GM23338 (cell line): ENCODE data around the gene NUP62CL. TPM values are rescaled to one million over a fixed set of nuclear protein-coding genes. Genes with fewer than 3 reads are reported as not detected.

Experiments
- ATAC-seq: fragments of 200-7000 bp; cut with Tn5 transposase; 3 replicates; pipeline ENCODE4 v1.9.1; 2020
- DNase-seq: peaks from one replicate; pipeline ENCODE4 v3.0.0-alpha.2; 2015; ENCODE audit warnings: low spot score
- H2AFZ ChIP-seq: fragments of 200-600 bp; sonication (generic); 2 replicates; pipeline ENCODE4 v1.8.0; 2016; ENCODE audit warnings: antibody characterized with exemption, mild to moderate bottlenecking, moderate library complexity
- H3F3A ChIP-seq: fragments of 200-600 bp; sonication (generic); replicated peaks from 2 replicates; pipeline ENCODE4 v1.8.0; 2017; ENCODE audit warnings: antibody characterized with exemption, mixed run types, low read depth
- H3K27ac ChIP-seq: fragments of 200-600 bp; sonication (generic); 2 replicates; pipeline ENCODE4 v1.6.1; 2016; ENCODE audit warnings: low read depth
- H3K27me3 ChIP-seq: fragments of 200-600 bp; sonication (generic); 2 replicates; pipeline ENCODE4 v1.8.0; 2016; ENCODE audit warnings: mild to moderate bottlenecking, mixed run types, moderate library complexity; ENCODE audit not compliant: insufficient read depth
- H3K36me3 ChIP-seq: fragments of 200-600 bp; sonication (generic); 2 replicates; pipeline ENCODE4 v1.8.0; 2016; ENCODE audit warnings: mild to moderate bottlenecking; ENCODE audit not compliant: insufficient read depth
- H3K4me1 ChIP-seq: fragments of 200-600 bp; sonication (generic); 2 replicates; pipeline ENCODE4 v1.8.0; 2016; ENCODE audit warnings: mild to moderate bottlenecking, moderate library complexity; ENCODE audit not compliant: insufficient read depth
- H3K4me2 ChIP-seq: fragments of 200-600 bp; sonication (generic); 2 replicates; pipeline ENCODE4 v1.7.1; 2017; ENCODE audit warnings: mixed run types
- H3K4me3 ChIP-seq: fragments of 200-600 bp; sonication (generic); 2 replicates; pipeline ENCODE4 v1.6.1; 2016; ENCODE audit warnings: mixed run types
- H3K79me2 ChIP-seq: fragments of 200-600 bp; sonication (generic); replicated peaks from 2 replicates; pipeline ENCODE4 v1.8.0; 2017; ENCODE audit warnings: mild to moderate bottlenecking; ENCODE audit not compliant: insufficient read depth
- H3K9me2 ChIP-seq: fragments of 200-600 bp; sonication (generic); 2 replicates; pipeline ENCODE4 v1.8.0; 2017; ENCODE audit not compliant: insufficient read depth
- H4K20me1 ChIP-seq: fragments of 200-600 bp; sonication (generic); replicated peaks from 2 replicates; pipeline ENCODE4 v1.8.0; 2017; ENCODE audit warnings: mild to moderate bottlenecking; ENCODE audit not compliant: insufficient read depth
- H3K27ac Mint-ChIP-seq: 2 replicates; pipeline ENCODE4 v1.8.0; 2020; ENCODE audit warnings: inconsistent platforms, mild to moderate bottlenecking, moderate library complexity, mixed read lengths
- H3K27me3 Mint-ChIP-seq: 3 replicates; pipeline ENCODE4 v1.8.0; 2022; ENCODE audit warnings: low read depth, mild to moderate bottlenecking, moderate library complexity, mixed read lengths, inconsistent platforms; ENCODE audit not compliant: insufficient read depth, poor library complexity
- H3K36me3 Mint-ChIP-seq: 3 replicates; pipeline ENCODE4 v1.8.0; 2021; ENCODE audit warnings: low read depth, mild to moderate bottlenecking, inconsistent platforms, moderate library complexity, mixed read lengths
- H3K4me1 Mint-ChIP-seq: 3 replicates; pipeline ENCODE4 v1.8.0; 2020; ENCODE audit warnings: mild to moderate bottlenecking, inconsistent platforms, mixed read lengths
- H3K4me3 Mint-ChIP-seq: 3 replicates; pipeline ENCODE4 v1.8.0; 2021; ENCODE audit warnings: moderate library complexity, mild to moderate bottlenecking, inconsistent platforms, mixed read lengths
- H3K9me3 Mint-ChIP-seq: 3 replicates; pipeline ENCODE4 v1.8.0; 2020; ENCODE audit warnings: moderate library complexity, mild to moderate bottlenecking, inconsistent platforms, mixed read lengths
- CREB1 ChIP-seq: fragments of 250-450 bp; sonication (Bioruptor Pico); IDR thresholded peaks from 2 replicates; pipeline ENCODE4 v1.5.0; 2020; ENCODE audit warnings: low read depth, mild to moderate bottlenecking, moderate library complexity
- ETS1 ChIP-seq: IDR thresholded peaks from 2 replicates; pipeline ENCODE4 v1.6.1; 2016; ENCODE audit warnings: antibody characterized with exemption
- EZH2 ChIP-seq: fragments of 200-600 bp; sonication (generic); IDR thresholded peaks from one replicate; pipeline ENCODE4 v1.8.0; 2017; ENCODE audit warnings: antibody characterized with exemption, mild to moderate bottlenecking, low read depth; ENCODE audit not compliant: unreplicated experiment
- JUNB ChIP-seq: IDR thresholded peaks from one replicate; pipeline ENCODE4 v1.6.1; 2016; ENCODE audit warnings: antibody characterized with exemption; ENCODE audit not compliant: unreplicated experiment
- NANOG ChIP-seq: IDR thresholded peaks from 2 replicates; pipeline ENCODE4 v1.6.1; 2016; ENCODE audit warnings: antibody characterized with exemption, borderline replicate concordance
- POLR2AphosphoS5 ChIP-seq: IDR thresholded peaks from 2 replicates; pipeline ENCODE4 v1.6.1; 2016; ENCODE audit warnings: antibody characterized with exemption, low read depth
- ZNF462 ChIP-seq: fragments of 250-450 bp; sonication (Bioruptor Pico); IDR thresholded peaks from 2 replicates; pipeline ENCODE4 v1.5.0; 2020; ENCODE audit warnings: mild to moderate bottlenecking, moderate library complexity
- long read RNA-seq: library from polyadenylated mRNA; unstranded; transcript quantifications from one replicate; pipeline ENCODE4 v2.0.0, GENCODE V29; 2020; ENCODE audit not compliant: unreplicated experiment
- polyA plus RNA-seq: library from polyadenylated mRNA; unstranded; fragments of >200 nt; fragmentation: Nextera tagmentation; extraction: Ambion mirVana; gene quantifications from 2 replicates; pipeline ENCODE4 v1.2.1, GENCODE V29; 2016
- total RNA-seq: library from RNA; depleted of rRNA; stranded (reverse); fragments of >200 nt; shearing (Covaris generic); gene quantifications from 2 replicates; pipeline ENCODE4 v1.2.3, GENCODE V29; 2014; rRNA removed

Gene NUP62CL
- total RNA-seq, result 6.4 and 11.2 TPM in 2 replicates
- polyA plus RNA-seq, result 4.6 and 5.8 TPM in 2 replicates
- long read RNA-seq, partial matches to known transcripts, result 0 of 4 reads
- long read RNA-seq, other reads (novel, unspliced or antisense), result 3 of 4 reads

- no peaks in the 10 kb centered on the region for H3K9me2 ChIP-seq
- peak within 1 kb of the TSS; percentile 85 for H3K4me2 ChIP-seq
- peak within 1 kb of the TSS; percentile 90 for H3K27ac Mint-ChIP-seq
- no peaks in the 10 kb centered on the region for H3K36me3 Mint-ChIP-seq
- H3K4me3 Mint-ChIP-seq, result peak within 1 kb of the TSS; percentile 90
- peak; percentile 91 for DNase-seq
- no peaks in the 10 kb centered on the region for H3K36me3 ChIP-seq
- peak; percentile 99 for ATAC-seq
- H3F3A ChIP-seq, result no peaks in the 10 kb centered on the region
- H4K20me1 ChIP-seq, result no peaks in the 10 kb centered on the region
- peak within 1 kb of the TSS; percentile 69 for H3K4me3 ChIP-seq
- no peak for TF ChIP-seq ZNF462 (CRISPR knock-in tag)
- no peak for TF ChIP-seq CREB1 (CRISPR knock-in tag)
- TF ChIP-seq POLR2AphosphoS5, result peak; percentile 51; the same call in 1 of the 2 replicates
- no peak for TF ChIP-seq NANOG
- TF ChIP-seq ETS1, result no peak
- TF ChIP-seq EZH2, result no peak
- TF ChIP-seq JUNB, result no peak
- H3K9me3 Mint-ChIP-seq, result no peaks in the 10 kb centered on the region
- peak within 1 kb of the TSS; percentile 85; the same call in 1 of the 2 replicates for H2AFZ ChIP-seq
- peaks cover 3% of the 10 kb centered on the region for H3K27me3 Mint-ChIP-seq
- peaks cover 10% of the 10 kb centered on the region; the same call in 2 of the 3 replicates for H3K4me1 Mint-ChIP-seq
- peaks cover 11% of the 10 kb centered on the region; the same call in 1 of the 2 replicates for H3K4me1 ChIP-seq
- H3K79me2 ChIP-seq, result no peaks in the 10 kb centered on the region
- H3K27ac ChIP-seq, result no peak within 1 kb of the TSS
- H3K27me3 ChIP-seq, result no peaks in the 10 kb centered on the region
Observed at GRCh38 chrX:107205770-107206696, at the start of gene NUP62CL, which contains the start of gene DNAAF6. Gene NUP62CL, minus strand, starts transcription at chrX:107206433. Its CDS starts 31,287 bp downstream, at chrX:107175146. Gene DNAAF6, plus strand, starts transcription at chrX:107206611. Its CDS starts 6,265 bp downstream, at chrX:107212876.
